Mesodermal cell (in vitro differentiated cells): ENCODE measurements around the gene CLNS1A.
"Not testable (repeated sequence)": the region's sequence is repeated elsewhere in the genome, so short reads cannot be mapped to it uniquely, and the experiment has no call there.

Experiments
- H3K27ac ChIP-seq: 2 replicates; pipeline ENCODE4 v1.7.0; 2013; ENCODE audit warnings: mild to moderate bottlenecking, low read depth, low read length, moderate library complexity; ENCODE audit not compliant: severe bottlenecking
- H3K36me3 ChIP-seq: 2 replicates; pipeline ENCODE4 v1.7.1; 2013; ENCODE audit warnings: mild to moderate bottlenecking, low read length, moderate library complexity; ENCODE audit not compliant: control insufficient read depth, insufficient read depth
- H3K4me1 ChIP-seq: one replicate; pipeline ENCODE4 v1.7.1; 2013; ENCODE audit warnings: mild to moderate bottlenecking, low read length; ENCODE audit not compliant: insufficient read depth, control insufficient read depth, poor library complexity, severe bottlenecking
- H3K4me3 ChIP-seq: 2 replicates; pipeline ENCODE4 v1.7.0; 2013; ENCODE audit warnings: low read length, control low read depth, mild to moderate bottlenecking; ENCODE audit not compliant: insufficient read depth, poor library complexity, severe bottlenecking; ENCODE audit errors: extremely low read depth
- H3K9me3 ChIP-seq: 2 replicates; pipeline ENCODE4 v1.7.1; 2013; ENCODE audit warnings: mild to moderate bottlenecking, low read length, moderate library complexity; ENCODE audit not compliant: control insufficient read depth
- WGBS, 2 experiments: methylation state at CpG; one replicate each; pipeline ENCODE4 v1.1.5; 2013; ENCODE audit warnings: missing lambda C conversion rate in 2 of 2; ENCODE audit not compliant: insufficient coverage in 2 of 2; 5-methylcytosine and 5-hydroxymethylcytosine counted together

Gene CLNS1A

GRCh38 chr11:77656362-77656761, 18.8 kb upstream of the CLNS1A start:
- 87 to 92% methylated on average over 2 to 4 of the region's 7 CpGs for WGBS, 2 experiments
- Histone ChIP-seq H3K36me3 (no peaks in the 10 kb centered on the region), H3K4me3 (no peak overlapping the region), H3K27ac (no peak overlapping the region), H3K4me1 (no peaks in the 10 kb centered on the region), H3K9me3 (no peaks in the 10 kb centered on the region)

- 79 to 82% methylated on average over 3 of the region's 4 CpGs for WGBS, 2 experiments
- Histone ChIP-seq H3K9me3 (no peaks in the 10 kb centered on the region), H3K27ac (no peak overlapping the region), H3K4me3 (no peak overlapping the region), H3K36me3 (no peaks in the 10 kb centered on the region), H3K4me1 (no peaks in the 10 kb centered on the region)
Measured at GRCh38 chr11:77654770-77655434, 17.3 kb upstream of the CLNS1A start.

GRCh38 chr11:77650123-77650522, 12.5 kb upstream of the CLNS1A start:
- H3K4me1 ChIP-seq, result no peaks in the 10 kb centered on the region
- 75 to 100% methylated on average over 1 of the region's 3 CpGs for WGBS, 2 experiments
- H3K9me3 ChIP-seq, result no peaks in the 10 kb centered on the region
- no peak overlapping the region for H3K4me3 ChIP-seq
- no peaks in the 10 kb centered on the region for H3K36me3 ChIP-seq
- H3K27ac ChIP-seq, result no peak overlapping the region

- no peaks in the 10 kb centered on the region for H3K9me3 ChIP-seq
- 73 to 81% methylated on average over 2 of the region's 3 CpGs for WGBS, 2 experiments
- no peaks in the 10 kb centered on the region for H3K36me3 ChIP-seq
- H3K27ac ChIP-seq, result no peak overlapping the region
- peaks cover 5% of the 10 kb centered on the region for H3K4me1 ChIP-seq
- no peak overlapping the region for H3K4me3 ChIP-seq
Measured at GRCh38 chr11:77647654-77648305, 10.2 kb upstream of the CLNS1A start.

- H3K9me3 ChIP-seq, result no peaks in the 10 kb centered on the region
- H3K36me3 ChIP-seq, result no peaks in the 10 kb centered on the region
- no peak overlapping the region for H3K4me3 ChIP-seq
- no peak overlapping the region for H3K27ac ChIP-seq
- H3K4me1 ChIP-seq, result peaks cover 5% of the 10 kb centered on the region
- 89 to 100% methylated on average over 1 of the region's 1 CpG for WGBS, 2 experiments
Measured at GRCh38 chr11:77644887-77645286, 7.3 kb upstream of the CLNS1A start.

- Histone ChIP-seq H3K9me3 (no peaks in the 10 kb centered on the region), H3K4me3 (no peak overlapping the region), H3K27ac (no peak overlapping the region), H3K36me3 (no peaks in the 10 kb centered on the region), H3K4me1 (peaks cover 9% of the 10 kb centered on the region)
- 60 to 86% methylated on average over 1 to 2 of the region's 2 CpGs for WGBS, 2 experiments
Measured at GRCh38 chr11:77642228-77642627, 4.6 kb upstream of the CLNS1A start.

GRCh38 chr11:77636731-77637344, 756 bp downstream of the CLNS1A start:
- Histone ChIP-seq H3K4me1 (peaks cover 5% of the 10 kb centered on the region), H3K9me3 (no peaks in the 10 kb centered on the region), H3K4me3 (peak overlapping the region; percentile 93), H3K27ac (peak overlapping the region; percentile 75), H3K36me3 (peaks cover 23% of the 10 kb centered on the region)
- WGBS, 2 experiments, result 0 to 12% methylated on average over 4 to 5 of the region's 14 CpGs

GRCh38 chr11:77633926-77634325, 3.7 kb downstream of the CLNS1A start:
- 90 to 99% methylated on average over 5 of the region's 5 CpGs for WGBS, 2 experiments
- H3K4me1 ChIP-seq, H3K27ac ChIP-seq, H3K9me3 ChIP-seq, H3K4me3 ChIP-seq: not testable (repeated sequence)
- H3K36me3 ChIP-seq, result peaks cover 36% of the 10 kb centered on the region

GRCh38 chr11:77630157-77630710, 7.4 kb downstream of the CLNS1A start:
- H3K27ac ChIP-seq, result no peak overlapping the region
- H3K4me1 ChIP-seq, result no peaks in the 10 kb centered on the region
- 100% methylated on average over 2 of the region's 4 CpGs; no CpG with 5 or more reads in 1 of the 2 experiments for WGBS, 2 experiments
- H3K9me3 ChIP-seq, result no peaks in the 10 kb centered on the region
- no peak overlapping the region for H3K4me3 ChIP-seq
- H3K36me3 ChIP-seq, result peaks cover 41% of the 10 kb centered on the region

- Histone ChIP-seq H3K27ac (no peak overlapping the region), H3K4me3 (no peak overlapping the region), H3K9me3 (no peaks in the 10 kb centered on the region), H3K36me3 (peaks cover 72% of the 10 kb centered on the region), H3K4me1 (no peaks in the 10 kb centered on the region)
- WGBS, 2 experiments, result 100% methylated on average over 2 of the region's 3 CpGs; no CpG with 5 or more reads in 1 of the 2 experiments
Measured at GRCh38 chr11:77619576-77620198, 17.9 kb downstream of the CLNS1A start.
